ENCODE measurements around the gene CALCB. TPM values are rescaled to one million over a fixed set of nuclear protein-coding genes. Genes with fewer than 3 reads are reported as not detected.

The CALCB gene
- total RNA-seq, 4 donors from 2014 or later, result not detected

DNA sequence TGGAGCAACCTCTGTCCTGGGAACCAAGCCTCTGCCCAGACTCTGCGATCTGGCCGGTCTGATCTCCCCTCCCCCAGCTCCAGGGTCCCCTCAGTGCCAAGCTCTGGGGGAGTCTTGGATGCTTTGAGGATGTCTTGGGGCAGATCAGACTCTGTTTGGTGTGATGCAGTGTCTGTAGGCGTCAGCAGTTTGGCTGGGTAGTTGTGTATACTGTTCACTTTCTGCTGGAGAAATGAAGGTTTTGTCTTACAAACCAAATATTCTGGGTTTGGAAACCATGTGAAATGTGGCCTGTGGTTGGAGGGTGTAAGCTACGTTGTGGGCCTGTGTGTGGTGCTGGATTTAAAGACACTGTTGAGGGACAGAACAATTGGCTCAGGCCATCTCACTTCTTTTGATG lies 46.0 kb downstream of the CALCB start:
- Histone ChIP-seq H3K9me3 (no peaks in the 10 kb centered on the region), H3K4me3 (no peak overlapping the region), H3K27ac (no peak overlapping the region), H3K27me3 (peaks cover 0 to 47% (median 2%) of the 10 kb centered on the region in 4 donors), H3K4me1 (peaks cover 0 to 7% (median 3%) of the 10 kb centered on the region in 3 donors), H3K36me3 (no peaks in the 10 kb centered on the region)
- DNase-seq, result no peak
- intact Hi-C loops (cut with DNase I), result no loop called here
- WGBS, 2 donors, result 64 to 72% methylated on average over 3 to 4 of the region's 4 CpGs
- TF ChIP-seq, protein P1, sequence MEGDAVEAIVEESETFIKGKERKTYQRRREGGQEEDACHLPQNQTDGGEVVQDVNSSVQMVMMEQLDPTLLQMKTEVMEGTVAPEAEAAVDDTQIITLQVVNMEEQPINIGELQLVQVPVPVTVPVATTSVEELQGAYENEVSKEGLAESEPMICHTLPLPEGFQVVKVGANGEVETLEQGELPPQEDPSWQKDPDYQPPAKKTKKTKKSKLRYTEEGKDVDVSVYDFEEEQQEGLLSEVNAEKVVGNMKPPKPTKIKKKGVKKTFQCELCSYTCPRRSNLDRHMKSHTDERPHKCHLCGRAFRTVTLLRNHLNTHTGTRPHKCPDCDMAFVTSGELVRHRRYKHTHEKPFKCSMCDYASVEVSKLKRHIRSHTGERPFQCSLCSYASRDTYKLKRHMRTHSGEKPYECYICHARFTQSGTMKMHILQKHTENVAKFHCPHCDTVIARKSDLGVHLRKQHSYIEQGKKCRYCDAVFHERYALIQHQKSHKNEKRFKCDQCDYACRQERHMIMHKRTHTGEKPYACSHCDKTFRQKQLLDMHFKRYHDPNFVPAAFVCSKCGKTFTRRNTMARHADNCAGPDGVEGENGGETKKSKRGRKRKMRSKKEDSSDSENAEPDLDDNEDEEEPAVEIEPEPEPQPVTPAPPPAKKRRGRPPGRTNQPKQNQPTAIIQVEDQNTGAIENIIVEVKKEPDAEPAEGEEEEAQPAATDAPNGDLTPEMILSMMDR (IDR thresholded peaks at IDR 0.05), result no peak
- no peak for TF ChIP-seq POLR2A (IDR thresholded peaks at IDR 0.05)

DNA sequence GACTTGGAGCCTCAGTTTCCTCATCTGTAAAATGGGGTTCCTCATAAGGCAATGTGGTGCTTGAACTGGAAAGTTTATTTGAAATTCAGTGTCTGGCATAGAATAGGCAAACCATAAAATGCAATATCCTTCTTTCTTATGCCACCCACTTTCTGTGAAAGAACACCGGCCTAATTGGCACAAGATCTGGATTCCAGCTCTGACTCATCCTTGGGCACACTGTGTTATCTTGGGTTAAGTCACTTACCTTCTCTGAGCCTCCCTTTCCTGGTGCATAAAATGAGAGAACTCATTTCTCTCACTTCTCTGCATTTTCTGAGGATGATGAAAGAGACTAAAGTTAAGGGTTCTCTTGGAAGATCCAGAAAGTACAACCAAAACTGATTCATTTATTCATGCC lies 46.4 kb downstream of the CALCB start:
- H3K27ac ChIP-seq, result no peak overlapping the region
- intact Hi-C loops (cut with DNase I), result no loop called here

DNA sequence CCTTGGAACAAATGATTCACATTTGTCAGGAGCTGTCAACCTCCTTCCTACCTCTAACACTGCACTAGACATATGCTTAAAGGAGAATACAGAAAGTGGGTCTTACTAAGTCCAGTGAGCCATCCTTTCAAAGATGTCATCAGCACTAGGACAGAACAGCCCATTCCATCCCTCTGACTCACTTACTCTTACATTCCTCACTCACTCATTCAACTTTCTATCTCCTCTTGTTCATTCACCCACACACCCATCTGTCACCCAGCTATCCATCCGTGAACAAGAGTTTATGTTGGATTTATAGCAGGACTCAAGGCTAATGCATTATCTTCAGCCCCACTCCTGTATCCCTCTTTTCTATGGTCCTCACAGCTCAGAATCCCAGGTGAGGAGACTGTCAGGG lies 50.5 kb downstream of the CALCB start:
- Histone ChIP-seq H3K27ac (no peak overlapping the region), H3K36me3 (no peaks in the 10 kb centered on the region), H3K9me3 (no peaks in the 10 kb centered on the region), H3K27me3 (peaks cover 0 to 31% (median 0%) of the 10 kb centered on the region in 4 donors), H3K4me3 (no peak overlapping the region), H3K4me1 (no peaks in the 10 kb centered on the region)
- 69 to 78% methylated on average over 1 of the region's 1 CpG for WGBS, 2 donors
- no peak for TF ChIP-seq POLR2A (IDR thresholded peaks at IDR 0.05)
- TF ChIP-seq, protein P1 (IDR thresholded peaks at IDR 0.05), result no peak
- intact Hi-C loops (cut with DNase I), result no loop called here
- DNase-seq, result no peak

More for the DNA sequence above, 46.4 kb downstream of the CALCB start:
- H3K27me3 ChIP-seq, result peaks cover 0 to 45% (median 2%) of the 10 kb centered on the region in 4 donors
- 29 to 50% methylated on average over 1 of the region's 1 CpG for WGBS, 2 donors
- no peak overlapping the region for H3K4me3 ChIP-seq
- no peak for DNase-seq
- TF ChIP-seq POLR2A (IDR thresholded peaks at IDR 0.05), result no peak
- TF ChIP-seq, protein P1 (IDR thresholded peaks at IDR 0.05), result no peak
- no peaks in the 10 kb centered on the region for H3K9me3 ChIP-seq
- H3K36me3 ChIP-seq, result no peaks in the 10 kb centered on the region
- peaks cover 0 to 2% (median 1%) of the 10 kb centered on the region in 3 donors for H3K4me1 ChIP-seq

DNA sequence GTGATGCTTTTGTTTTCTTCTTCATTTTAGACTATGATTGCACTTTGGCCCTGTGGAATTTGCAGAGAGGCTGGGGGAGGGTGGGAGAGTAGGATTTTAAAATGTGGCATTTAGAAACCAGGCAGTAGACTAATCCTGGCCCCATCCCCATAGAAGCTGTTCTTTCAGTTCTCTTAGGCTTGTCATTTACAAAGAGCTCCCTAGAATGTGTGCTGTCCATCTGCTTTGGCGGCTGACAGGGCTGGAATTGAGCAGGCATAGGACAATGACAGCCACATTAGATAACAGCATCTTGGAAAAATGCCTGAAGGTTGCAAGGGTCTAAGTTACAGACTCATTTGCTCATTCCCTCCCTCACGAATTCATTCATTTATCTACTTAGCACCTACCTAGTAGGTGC lies 51.1 kb downstream of the CALCB start:
- Histone ChIP-seq H3K36me3 (no peaks in the 10 kb centered on the region), H3K4me1 (no peaks in the 10 kb centered on the region), H3K9me3 (no peaks in the 10 kb centered on the region), H3K4me3 (no peak overlapping the region), H3K27me3 (peaks cover 0 to 31% (median 0%) of the 10 kb centered on the region in 4 donors), H3K27ac (no peak overlapping the region)
- intact Hi-C loops (cut with DNase I), result no loop called here
- 61 to 69% methylated on average over 2 of the region's 2 CpGs for WGBS, 2 donors
- DNase-seq, result no peak
- TF ChIP-seq, protein P1 (IDR thresholded peaks at IDR 0.05), result no peak
- TF ChIP-seq POLR2A (IDR thresholded peaks at IDR 0.05), result no peak

DNA sequence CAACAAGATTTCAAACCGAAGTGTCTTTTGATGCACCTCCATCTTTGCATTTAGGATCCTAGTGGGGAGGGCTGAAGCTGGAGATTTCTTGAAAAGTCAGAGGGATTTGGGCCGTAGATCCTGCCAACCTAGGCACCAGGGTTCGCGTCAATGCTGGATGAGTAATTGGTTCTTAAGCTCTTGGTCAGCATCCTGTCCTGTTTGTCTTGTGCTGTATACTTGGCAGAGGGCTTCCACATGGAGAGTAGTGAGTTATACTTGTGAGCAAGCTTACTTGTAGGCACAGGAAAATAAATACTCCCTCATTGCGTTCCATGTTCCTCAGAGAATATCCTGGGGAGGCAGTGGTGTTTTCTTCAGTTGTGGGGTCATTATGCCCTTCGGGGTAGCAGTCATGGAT lies 53.9 kb downstream of the CALCB start:
- no peak for DNase-seq
- H3K27me3 ChIP-seq, result peaks cover 0 to 26% (median 0%) of the 10 kb centered on the region in 4 donors
- no peak overlapping the region for H3K27ac ChIP-seq
- TF ChIP-seq POLR2A (IDR thresholded peaks at IDR 0.05), result no peak
- TF ChIP-seq, protein P1 (IDR thresholded peaks at IDR 0.05), result no peak
- WGBS, 2 donors, result 72 to 76% methylated on average over 6 of the region's 6 CpGs
- no peaks in the 10 kb centered on the region for H3K36me3 ChIP-seq
- no peaks in the 10 kb centered on the region for H3K4me1 ChIP-seq
- H3K4me3 ChIP-seq, result no peak overlapping the region
- intact Hi-C loops (cut with DNase I), result no loop called here
- no peaks in the 10 kb centered on the region for H3K9me3 ChIP-seq

Other genes starting within 250 kb of the CALCB start
- 10 to 100 TPM; 13.0 to 20.4 (median 16.3) TPM for gene CYP2R1, start 181.4 kb upstream of the CALCB start, total RNA-seq
- gene CALCA, start 101.2 kb upstream of the CALCB start, total RNA-seq, result not detected
- gene INSC, start 41.3 kb downstream of the CALCB start, total RNA-seq, result under 1 TPM in 2 of 4 donors, not detected in 2; 0.30 to 0.38 TPM

All from esophagus squamous epithelium (tissue), 5 donors.